ENCODE results near the gene HOXA6. TPM values are rescaled to one million over a fixed set of nuclear protein-coding genes. Genes with fewer than 3 reads are reported as not detected.

The HOXA6 gene
- total and polyA plus RNA-seq, 4 donors = 0.23 TPM; not detected in 3

DNA sequence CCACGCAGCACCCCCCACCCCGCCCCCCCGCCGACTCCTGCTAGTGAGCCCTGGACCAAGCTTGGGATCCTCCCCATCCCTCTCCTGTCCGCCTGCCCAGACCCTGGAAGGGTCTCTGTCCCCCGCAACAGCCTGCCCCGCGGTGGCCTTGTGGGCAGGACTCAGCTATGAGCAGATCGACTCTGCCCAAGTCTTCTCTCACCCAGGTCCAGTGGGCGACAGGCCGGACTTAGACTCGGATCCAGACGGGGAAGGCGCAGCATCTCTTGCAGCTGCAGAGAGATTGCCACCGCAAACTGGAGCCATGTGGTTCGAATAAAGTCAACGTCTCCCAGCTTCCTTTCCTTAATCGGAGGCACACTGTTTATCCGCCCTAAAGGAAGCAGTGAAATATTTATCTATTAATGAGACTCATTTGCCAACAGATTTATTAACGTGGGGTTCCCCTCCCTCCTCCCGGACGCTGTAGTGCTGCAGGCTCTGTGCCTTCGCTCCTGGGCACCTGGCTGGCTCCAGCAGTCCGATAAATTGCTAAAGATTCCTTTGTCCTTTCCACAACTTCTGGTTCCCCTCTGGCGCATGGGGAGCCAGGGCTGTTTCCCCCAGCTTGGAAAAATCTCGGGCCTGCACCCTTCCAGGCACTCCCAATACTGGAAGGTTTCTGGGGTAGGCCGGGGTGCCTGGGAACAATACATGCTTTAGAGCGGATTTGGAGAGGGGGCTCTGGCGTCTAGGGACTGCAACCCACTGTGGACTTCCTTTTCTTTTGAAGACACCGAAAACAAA lies 9.5 kb upstream of the HOXA6 start:
- Histone ChIP-seq H3K9ac (ENCODE audit: low read depth in 1 of 2, low read length in 2 of 2) (no peak overlapping the region), H3K9me3 (ENCODE audit: control insufficient read depth in 4 of 4, low read length in 3 of 4) (peaks cover 0 to 5% (median 0%) of the 10 kb centered on the region in 4 donors), H3K36me3 (ENCODE audit: control insufficient read depth in 4 of 4, insufficient read depth in 3 of 4, low read depth in 1 of 4, low read length in 3 of 4) (no peaks in the 10 kb centered on the region), H3K27ac (ENCODE audit: low read depth in 1 of 2, low read length in 2 of 2) (no peak overlapping the region), H3K27me3 (ENCODE audit: control insufficient read depth in 4 of 4, insufficient read depth in 4 of 4, low read length in 3 of 4) (peaks cover 18 to 56% (median 36%) of the 10 kb centered on the region in 4 donors), H3K4me1 (ENCODE audit: control insufficient read depth in 4 of 4, insufficient read depth in 4 of 4, low read length in 3 of 4) (peaks cover 16 to 34% (median 19%) of the 10 kb centered on the region in 4 donors), H3K4me3 (ENCODE audit: low read depth in 1 of 3, low read length in 3 of 3) (no peak overlapping the region)
- 9% methylated on average over 30 of the region's 30 CpGs for WGBS
- no peak for DNase-seq (ENCODE audit: low spot score)
- TF ChIP-seq, protein P1, sequence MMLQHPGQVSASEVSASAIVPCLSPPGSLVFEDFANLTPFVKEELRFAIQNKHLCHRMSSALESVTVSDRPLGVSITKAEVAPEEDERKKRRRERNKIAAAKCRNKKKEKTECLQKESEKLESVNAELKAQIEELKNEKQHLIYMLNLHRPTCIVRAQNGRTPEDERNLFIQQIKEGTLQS (IDR thresholded peaks at IDR 0.05) = no peak
- TF ChIP-seq, protein P2, sequence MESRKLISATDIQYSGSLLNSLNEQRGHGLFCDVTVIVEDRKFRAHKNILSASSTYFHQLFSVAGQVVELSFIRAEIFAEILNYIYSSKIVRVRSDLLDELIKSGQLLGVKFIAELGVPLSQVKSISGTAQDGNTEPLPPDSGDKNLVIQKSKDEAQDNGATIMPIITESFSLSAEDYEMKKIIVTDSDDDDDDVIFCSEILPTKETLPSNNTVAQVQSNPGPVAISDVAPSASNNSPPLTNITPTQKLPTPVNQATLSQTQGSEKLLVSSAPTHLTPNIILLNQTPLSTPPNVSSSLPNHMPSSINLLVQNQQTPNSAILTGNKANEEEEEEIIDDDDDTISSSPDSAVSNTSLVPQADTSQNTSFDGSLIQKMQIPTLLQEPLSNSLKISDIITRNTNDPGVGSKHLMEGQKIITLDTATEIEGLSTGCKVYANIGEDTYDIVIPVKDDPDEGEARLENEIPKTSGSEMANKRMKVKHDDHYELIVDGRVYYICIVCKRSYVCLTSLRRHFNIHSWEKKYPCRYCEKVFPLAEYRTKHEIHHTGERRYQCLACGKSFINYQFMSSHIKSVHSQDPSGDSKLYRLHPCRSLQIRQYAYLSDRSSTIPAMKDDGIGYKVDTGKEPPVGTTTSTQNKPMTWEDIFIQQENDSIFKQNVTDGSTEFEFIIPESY (IDR thresholded peaks at IDR 0.05) = no peak
- no peak for TF ChIP-seq HNF4G (IDR thresholded peaks at IDR 0.05)
- TF ChIP-seq YY1 (IDR thresholded peaks at IDR 0.05) = no peak
- TF ChIP-seq, protein P3, sequence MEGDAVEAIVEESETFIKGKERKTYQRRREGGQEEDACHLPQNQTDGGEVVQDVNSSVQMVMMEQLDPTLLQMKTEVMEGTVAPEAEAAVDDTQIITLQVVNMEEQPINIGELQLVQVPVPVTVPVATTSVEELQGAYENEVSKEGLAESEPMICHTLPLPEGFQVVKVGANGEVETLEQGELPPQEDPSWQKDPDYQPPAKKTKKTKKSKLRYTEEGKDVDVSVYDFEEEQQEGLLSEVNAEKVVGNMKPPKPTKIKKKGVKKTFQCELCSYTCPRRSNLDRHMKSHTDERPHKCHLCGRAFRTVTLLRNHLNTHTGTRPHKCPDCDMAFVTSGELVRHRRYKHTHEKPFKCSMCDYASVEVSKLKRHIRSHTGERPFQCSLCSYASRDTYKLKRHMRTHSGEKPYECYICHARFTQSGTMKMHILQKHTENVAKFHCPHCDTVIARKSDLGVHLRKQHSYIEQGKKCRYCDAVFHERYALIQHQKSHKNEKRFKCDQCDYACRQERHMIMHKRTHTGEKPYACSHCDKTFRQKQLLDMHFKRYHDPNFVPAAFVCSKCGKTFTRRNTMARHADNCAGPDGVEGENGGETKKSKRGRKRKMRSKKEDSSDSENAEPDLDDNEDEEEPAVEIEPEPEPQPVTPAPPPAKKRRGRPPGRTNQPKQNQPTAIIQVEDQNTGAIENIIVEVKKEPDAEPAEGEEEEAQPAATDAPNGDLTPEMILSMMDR (IDR thresholded peaks at IDR 0.05; ENCODE audit: low read depth, low read length, missing input control) = no peak
- no peak for TF ChIP-seq RAD21 (IDR thresholded peaks at IDR 0.05)
- no peak for TF ChIP-seq RXRA (IDR thresholded peaks at IDR 0.05)
- no peak for TF ChIP-seq GABPA (IDR thresholded peaks at IDR 0.05 in 1 of 2, conservative IDR thresholded peaks at IDR 0.05 in 1 of 2)
- no peak for TF ChIP-seq FOXA1 (IDR thresholded peaks at IDR 0.05)
- TF ChIP-seq SP1 (IDR thresholded peaks at IDR 0.05) = no peak
- TF ChIP-seq, protein P4, sequence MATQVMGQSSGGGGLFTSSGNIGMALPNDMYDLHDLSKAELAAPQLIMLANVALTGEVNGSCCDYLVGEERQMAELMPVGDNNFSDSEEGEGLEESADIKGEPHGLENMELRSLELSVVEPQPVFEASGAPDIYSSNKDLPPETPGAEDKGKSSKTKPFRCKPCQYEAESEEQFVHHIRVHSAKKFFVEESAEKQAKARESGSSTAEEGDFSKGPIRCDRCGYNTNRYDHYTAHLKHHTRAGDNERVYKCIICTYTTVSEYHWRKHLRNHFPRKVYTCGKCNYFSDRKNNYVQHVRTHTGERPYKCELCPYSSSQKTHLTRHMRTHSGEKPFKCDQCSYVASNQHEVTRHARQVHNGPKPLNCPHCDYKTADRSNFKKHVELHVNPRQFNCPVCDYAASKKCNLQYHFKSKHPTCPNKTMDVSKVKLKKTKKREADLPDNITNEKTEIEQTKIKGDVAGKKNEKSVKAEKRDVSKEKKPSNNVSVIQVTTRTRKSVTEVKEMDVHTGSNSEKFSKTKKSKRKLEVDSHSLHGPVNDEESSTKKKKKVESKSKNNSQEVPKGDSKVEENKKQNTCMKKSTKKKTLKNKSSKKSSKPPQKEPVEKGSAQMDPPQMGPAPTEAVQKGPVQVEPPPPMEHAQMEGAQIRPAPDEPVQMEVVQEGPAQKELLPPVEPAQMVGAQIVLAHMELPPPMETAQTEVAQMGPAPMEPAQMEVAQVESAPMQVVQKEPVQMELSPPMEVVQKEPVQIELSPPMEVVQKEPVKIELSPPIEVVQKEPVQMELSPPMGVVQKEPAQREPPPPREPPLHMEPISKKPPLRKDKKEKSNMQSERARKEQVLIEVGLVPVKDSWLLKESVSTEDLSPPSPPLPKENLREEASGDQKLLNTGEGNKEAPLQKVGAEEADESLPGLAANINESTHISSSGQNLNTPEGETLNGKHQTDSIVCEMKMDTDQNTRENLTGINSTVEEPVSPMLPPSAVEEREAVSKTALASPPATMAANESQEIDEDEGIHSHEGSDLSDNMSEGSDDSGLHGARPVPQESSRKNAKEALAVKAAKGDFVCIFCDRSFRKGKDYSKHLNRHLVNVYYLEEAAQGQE (IDR thresholded peaks at IDR 0.05) = no peak
- TF ChIP-seq, protein P5, sequence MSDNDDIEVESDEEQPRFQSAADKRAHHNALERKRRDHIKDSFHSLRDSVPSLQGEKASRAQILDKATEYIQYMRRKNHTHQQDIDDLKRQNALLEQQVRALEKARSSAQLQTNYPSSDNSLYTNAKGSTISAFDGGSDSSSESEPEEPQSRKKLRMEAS (IDR thresholded peaks at IDR 0.05) = no peak
- TF ChIP-seq TAF1 (conservative IDR thresholded peaks at IDR 0.05) = no peak
- no peak for TF ChIP-seq EGR1 (IDR thresholded peaks at IDR 0.05; ENCODE audit: low read depth in 2 of 2)
